ENCODE results near the gene NR4A3. TPM values are rescaled to one million over a fixed set of nuclear protein-coding genes. Genes with fewer than 3 reads are reported as not detected.

The NR4A3 gene
- total RNA-seq, 1 experiment from 2014 or later, result 0.24 TPM

DNA sequence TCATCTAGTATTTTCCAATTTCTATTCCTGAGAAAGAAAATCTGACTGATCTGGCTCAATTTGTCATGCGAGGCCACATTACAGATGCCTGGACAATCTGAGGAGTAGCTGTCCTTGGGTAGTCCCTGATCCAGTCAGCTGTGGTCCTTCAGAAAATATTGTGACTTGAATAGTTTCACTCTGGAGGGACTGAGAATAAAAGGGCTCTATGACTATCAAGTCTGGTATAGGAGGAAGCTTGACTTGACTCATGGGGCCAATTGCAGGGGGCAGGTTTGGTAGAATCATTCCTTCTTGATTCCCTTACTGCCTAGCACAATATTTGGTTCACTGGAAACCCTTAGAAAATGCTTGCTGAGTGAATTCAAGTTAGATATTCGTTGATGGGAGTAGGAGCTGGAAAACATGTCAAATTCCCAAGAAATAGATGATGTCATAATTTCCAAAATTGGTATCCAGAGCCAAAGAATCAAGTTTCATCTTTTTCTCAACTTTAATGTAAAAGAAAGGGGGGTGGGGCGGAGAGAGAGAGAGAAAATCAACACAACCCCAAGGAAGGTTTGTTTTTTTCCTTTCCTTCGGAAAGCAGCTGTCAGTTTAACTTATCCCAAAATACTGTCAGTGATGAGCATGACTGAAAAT is 52.4 kb downstream of the NR4A3 start:
- no peak overlapping the region for H4K91ac ChIP-seq (ENCODE audit: insufficient read length, low read depth, low read length)
- H3K4ac ChIP-seq (ENCODE audit: low read depth, low read length), result no peak overlapping the region
- H3K27me3 ChIP-seq (ENCODE audit: insufficient read depth, low read length), result no peaks in the 10 kb centered on the region
- H3K4me2 ChIP-seq (ENCODE audit: insufficient read depth, insufficient read length, low read length), result no peak overlapping the region
- H3K79me2 ChIP-seq (ENCODE audit: insufficient read depth, low read length), result no peaks in the 10 kb centered on the region
- no peaks in the 10 kb centered on the region for H4K20me1 ChIP-seq (ENCODE audit: control insufficient read depth, insufficient read depth, insufficient read length)
- Mint-ChIP-seq H3K36me3 (ENCODE audit: insufficient read depth in 1 of 3, low read depth in 3 of 3) (no peaks in the 10 kb centered on the region), H3K4me3 (no peak overlapping the region), H3K27me3 (ENCODE audit: low read depth) (no peaks in the 10 kb centered on the region), H3K27ac (no peak overlapping the region), H3K9me3 (no peaks in the 10 kb centered on the region), H3K4me1 (no peaks in the 10 kb centered on the region)
- H3K23me2 ChIP-seq (ENCODE audit: insufficient read length, low read depth, low read length, poor library complexity, severe bottlenecking), result no peaks in the 10 kb centered on the region
- no CpG with 5 or more reads among the region's 4 CpGs for WGBS (ENCODE audit: extremely low coverage, insufficient read length, low lambda C conversion rate)
- no peak overlapping the region for H2BK12ac ChIP-seq (ENCODE audit: insufficient read length, low read depth, low read length)
- no peaks in the 10 kb centered on the region for H3K9me3 ChIP-seq (ENCODE audit: control insufficient read depth, low read depth, low read length)
- no peak overlapping the region for H4K5ac ChIP-seq (ENCODE audit: insufficient read length, low read depth, low read length)
- H3K23ac ChIP-seq (ENCODE audit: insufficient read length, low read depth, low read length), result no peak overlapping the region
- H2AFZ ChIP-seq (ENCODE audit: low read length), result no peak overlapping the region
- no peak overlapping the region for H3K27ac ChIP-seq (ENCODE audit: insufficient read length, low read depth, low read length)
- H3K79me1 ChIP-seq (ENCODE audit: insufficient read depth, low read depth, low read length, poor library complexity, severe bottlenecking), result no peaks in the 10 kb centered on the region
- no peak overlapping the region for H2BK15ac ChIP-seq (ENCODE audit: low read depth, low read length)
- no peak overlapping the region for H2BK20ac ChIP-seq (ENCODE audit: low read depth, low read length, poor library complexity, severe bottlenecking)
- DNase-seq, result no peak
- H3T11ph ChIP-seq (ENCODE audit: low read length), result no peak overlapping the region
- H2BK120ac ChIP-seq (ENCODE audit: low read depth, low read length, poor library complexity, severe bottlenecking), result no peak overlapping the region
- H3K18ac ChIP-seq (ENCODE audit: insufficient read length, low read depth, low read length), result no peak overlapping the region
- H4K8ac ChIP-seq (replicated peaks; ENCODE audit: insufficient read length, low read depth, low read length), result no peak overlapping the region
- H2BK5ac ChIP-seq (ENCODE audit: insufficient read length, low read length), result no peak overlapping the region
- no peak overlapping the region for H3K9ac ChIP-seq (ENCODE audit: extremely low read depth, insufficient read length, low read length)
- TF ChIP-seq, protein P1, sequence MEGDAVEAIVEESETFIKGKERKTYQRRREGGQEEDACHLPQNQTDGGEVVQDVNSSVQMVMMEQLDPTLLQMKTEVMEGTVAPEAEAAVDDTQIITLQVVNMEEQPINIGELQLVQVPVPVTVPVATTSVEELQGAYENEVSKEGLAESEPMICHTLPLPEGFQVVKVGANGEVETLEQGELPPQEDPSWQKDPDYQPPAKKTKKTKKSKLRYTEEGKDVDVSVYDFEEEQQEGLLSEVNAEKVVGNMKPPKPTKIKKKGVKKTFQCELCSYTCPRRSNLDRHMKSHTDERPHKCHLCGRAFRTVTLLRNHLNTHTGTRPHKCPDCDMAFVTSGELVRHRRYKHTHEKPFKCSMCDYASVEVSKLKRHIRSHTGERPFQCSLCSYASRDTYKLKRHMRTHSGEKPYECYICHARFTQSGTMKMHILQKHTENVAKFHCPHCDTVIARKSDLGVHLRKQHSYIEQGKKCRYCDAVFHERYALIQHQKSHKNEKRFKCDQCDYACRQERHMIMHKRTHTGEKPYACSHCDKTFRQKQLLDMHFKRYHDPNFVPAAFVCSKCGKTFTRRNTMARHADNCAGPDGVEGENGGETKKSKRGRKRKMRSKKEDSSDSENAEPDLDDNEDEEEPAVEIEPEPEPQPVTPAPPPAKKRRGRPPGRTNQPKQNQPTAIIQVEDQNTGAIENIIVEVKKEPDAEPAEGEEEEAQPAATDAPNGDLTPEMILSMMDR (conservative IDR thresholded peaks at IDR 0.05), result no peak
- H3K4me1 ChIP-seq (ENCODE audit: insufficient read depth, low read length), result no peaks in the 10 kb centered on the region
- H2AK5ac ChIP-seq (ENCODE audit: insufficient read length, low read length), result no peak overlapping the region
- no peak overlapping the region for H3K56ac ChIP-seq (ENCODE audit: insufficient read length, low read depth, low read length)
- no peak overlapping the region for H3K14ac ChIP-seq (ENCODE audit: insufficient read depth, low read length)

Data from H9 (cell line).